ENCODE results near the gene MAGT1. TPM values are rescaled to one million over a fixed set of nuclear protein-coding genes. Genes with fewer than 3 reads are reported as not detected.

The MAGT1 gene
- polyA plus RNA-seq, 1 donor (not counting 4 experiments of a cell fraction or from before 2014, with no cell fraction given): 55.4 TPM

- Histone ChIP-seq H3K36me3 (ENCODE audit: control insufficient read depth in 2 of 2, extremely low read depth in 1 of 2, insufficient read depth in 2 of 2, low read length in 2 of 2) (no peaks in the 10 kb centered on the region), H3K9me1 (ENCODE audit: control insufficient read depth, extremely low read depth, insufficient read depth, low read length) (no peaks in the 10 kb centered on the region), H3K4me1 (ENCODE audit: control insufficient read depth, extremely low read depth, insufficient read depth, low read length) (no peaks in the 10 kb centered on the region), H4K20me1 (ENCODE audit: control insufficient read depth, extremely low read depth, insufficient read depth, low read length) (no peaks in the 10 kb centered on the region), H3K4me2 (ENCODE audit: control insufficient read depth, extremely low read depth, insufficient read depth, low read depth, low read length) (no peak overlapping the region), H3K4me3 (ENCODE audit: control insufficient read depth in 2 of 3, extremely low read depth in 1 of 3, insufficient read depth in 2 of 3, low read depth in 1 of 3, low read length in 3 of 3) (no peak overlapping the region), H3K9me3 (ENCODE audit: control insufficient read depth, low read depth, low read length) (no peaks in the 10 kb centered on the region), H3K79me2 (ENCODE audit: control insufficient read depth, insufficient read depth, low read length) (no peaks in the 10 kb centered on the region), H3K9ac (ENCODE audit: control insufficient read depth, extremely low read depth, insufficient read depth, low read length) (no peak overlapping the region), H3K27ac (ENCODE audit: control insufficient read depth, insufficient read depth, low read length) (no peak overlapping the region), H2AFZ (ENCODE audit: control insufficient read depth, low read length) (no peak overlapping the region), H3K27me3 (ENCODE audit: control insufficient read depth, extremely low read depth, insufficient read depth, low read length) (no peaks in the 10 kb centered on the region)
- dilution Hi-C loops (cut with MboI; ENCODE audit: extremely low pct_ligation_motif_present, low sequenced_read_pairs): no loop called here
- DNase-seq (ENCODE audit: low read depth, low spot score): no peak
- TF ChIP-seq EZH2 (IDR thresholded peaks at IDR 0.05; ENCODE audit: low read length): no peak
- TF ChIP-seq, protein P1, sequence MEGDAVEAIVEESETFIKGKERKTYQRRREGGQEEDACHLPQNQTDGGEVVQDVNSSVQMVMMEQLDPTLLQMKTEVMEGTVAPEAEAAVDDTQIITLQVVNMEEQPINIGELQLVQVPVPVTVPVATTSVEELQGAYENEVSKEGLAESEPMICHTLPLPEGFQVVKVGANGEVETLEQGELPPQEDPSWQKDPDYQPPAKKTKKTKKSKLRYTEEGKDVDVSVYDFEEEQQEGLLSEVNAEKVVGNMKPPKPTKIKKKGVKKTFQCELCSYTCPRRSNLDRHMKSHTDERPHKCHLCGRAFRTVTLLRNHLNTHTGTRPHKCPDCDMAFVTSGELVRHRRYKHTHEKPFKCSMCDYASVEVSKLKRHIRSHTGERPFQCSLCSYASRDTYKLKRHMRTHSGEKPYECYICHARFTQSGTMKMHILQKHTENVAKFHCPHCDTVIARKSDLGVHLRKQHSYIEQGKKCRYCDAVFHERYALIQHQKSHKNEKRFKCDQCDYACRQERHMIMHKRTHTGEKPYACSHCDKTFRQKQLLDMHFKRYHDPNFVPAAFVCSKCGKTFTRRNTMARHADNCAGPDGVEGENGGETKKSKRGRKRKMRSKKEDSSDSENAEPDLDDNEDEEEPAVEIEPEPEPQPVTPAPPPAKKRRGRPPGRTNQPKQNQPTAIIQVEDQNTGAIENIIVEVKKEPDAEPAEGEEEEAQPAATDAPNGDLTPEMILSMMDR (optimal IDR thresholded peaks at IDR 0.05 in 1 of 3, IDR thresholded peaks at IDR 0.05 in 1 of 3, conservative IDR thresholded peaks at IDR 0.05 in 1 of 3; ENCODE audit: extremely low read depth in 1 of 3, insufficient read depth in 2 of 3, low read length in 3 of 3): no peak
- no peak for FAIRE-seq
Observed at GRCh38 chrX:77936299-77936698, 41.1 kb upstream of the MAGT1 start.

DNA sequence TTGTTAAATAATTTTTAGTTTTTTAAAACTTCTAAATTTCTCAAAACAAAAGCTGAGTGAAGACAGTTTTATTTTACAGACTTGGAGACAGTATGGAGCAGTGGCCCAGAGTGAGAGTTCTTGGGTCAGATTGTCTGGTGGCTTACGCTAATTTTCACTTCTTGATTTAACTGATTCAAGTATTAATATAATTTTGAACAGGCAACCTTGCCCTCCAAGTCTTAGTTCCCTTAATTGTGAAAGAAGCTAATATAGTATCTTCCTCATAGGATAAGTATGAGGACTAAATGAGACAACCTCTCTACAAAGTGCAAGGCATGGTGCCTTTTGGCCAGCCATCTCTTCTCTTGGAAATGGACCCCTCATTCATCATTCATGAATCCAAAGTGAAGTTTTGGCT, 40.7 kb upstream of the MAGT1 start:
- FAIRE-seq: no peak
- DNase-seq (ENCODE audit: low read depth, low spot score): no peak
- dilution Hi-C loops (cut with MboI; ENCODE audit: extremely low pct_ligation_motif_present, low sequenced_read_pairs): no loop called here
- Histone ChIP-seq H4K20me1 (ENCODE audit: control insufficient read depth, extremely low read depth, insufficient read depth, low read length) (no peaks in the 10 kb centered on the region), H3K9me1 (ENCODE audit: control insufficient read depth, extremely low read depth, insufficient read depth, low read length) (no peaks in the 10 kb centered on the region), H3K4me1 (ENCODE audit: control insufficient read depth, extremely low read depth, insufficient read depth, low read length) (no peaks in the 10 kb centered on the region), H3K79me2 (ENCODE audit: control insufficient read depth, insufficient read depth, low read length) (no peaks in the 10 kb centered on the region), H3K4me2 (ENCODE audit: control insufficient read depth, extremely low read depth, insufficient read depth, low read depth, low read length) (no peak overlapping the region), H3K27me3 (ENCODE audit: control insufficient read depth, extremely low read depth, insufficient read depth, low read length) (no peaks in the 10 kb centered on the region), H3K27ac (ENCODE audit: control insufficient read depth, insufficient read depth, low read length) (no peak overlapping the region), H2AFZ (ENCODE audit: control insufficient read depth, low read length) (no peak overlapping the region), H3K9ac (ENCODE audit: control insufficient read depth, extremely low read depth, insufficient read depth, low read length) (no peak overlapping the region), H3K9me3 (ENCODE audit: control insufficient read depth, low read depth, low read length) (no peaks in the 10 kb centered on the region), H3K4me3 (ENCODE audit: control insufficient read depth in 2 of 3, extremely low read depth in 1 of 3, insufficient read depth in 2 of 3, low read depth in 1 of 3, low read length in 3 of 3) (no peak overlapping the region), H3K36me3 (ENCODE audit: control insufficient read depth in 2 of 2, extremely low read depth in 1 of 2, insufficient read depth in 2 of 2, low read length in 2 of 2) (no peaks in the 10 kb centered on the region)
- TF ChIP-seq, protein P1 (optimal IDR thresholded peaks at IDR 0.05 in 1 of 3, IDR thresholded peaks at IDR 0.05 in 1 of 3, conservative IDR thresholded peaks at IDR 0.05 in 1 of 3; ENCODE audit: extremely low read depth in 1 of 3, insufficient read depth in 2 of 3, low read length in 3 of 3): no peak
- TF ChIP-seq EZH2 (IDR thresholded peaks at IDR 0.05; ENCODE audit: low read length): no peak
